ENCODE measurements around the gene LYL1.

Gene LYL1

DNA sequence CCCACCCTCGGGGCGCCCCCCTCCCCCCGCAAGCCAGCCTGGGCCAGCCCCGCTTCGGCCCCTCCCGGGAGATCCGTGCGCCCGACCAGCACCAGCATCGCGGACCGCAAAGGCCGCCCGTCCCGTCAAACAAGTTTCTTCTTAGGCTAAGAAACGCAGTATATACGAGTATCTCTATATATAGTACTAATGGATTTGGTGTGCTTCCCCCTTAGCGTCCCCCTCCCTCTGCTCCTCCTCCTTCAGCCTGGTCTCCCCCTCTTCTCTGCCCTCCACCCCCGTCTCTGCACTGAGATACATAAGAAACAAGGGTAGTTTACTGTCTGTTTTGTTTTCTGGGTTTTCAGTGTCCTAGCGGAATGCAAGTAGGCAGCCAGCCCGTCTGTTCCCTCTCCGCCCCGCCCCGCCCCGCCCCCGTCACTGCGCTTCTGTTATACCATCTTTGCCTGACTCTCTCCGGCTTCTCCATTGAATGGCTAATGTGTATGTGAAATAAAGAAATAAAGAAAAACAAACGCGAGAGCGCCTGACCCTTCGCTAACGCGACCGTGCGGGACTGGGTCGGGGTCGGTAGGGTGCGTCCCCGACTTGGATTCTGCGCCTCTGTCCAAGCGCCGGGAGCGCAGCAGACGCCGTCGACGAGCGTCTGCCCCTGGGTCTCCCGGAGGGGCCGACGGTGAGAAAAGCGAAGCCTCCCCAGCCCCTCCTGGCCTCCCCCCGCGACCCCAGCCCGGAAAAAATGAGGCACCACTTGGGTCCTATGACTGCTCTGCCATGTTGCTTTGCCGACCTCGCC, 4.2 kb downstream of the LYL1 start:
- H3K9me3 ChIP-seq (ENCODE audit: control insufficient read depth, low read length): no peaks in the 10 kb centered on the region
- H3K4me3 ChIP-seq (ENCODE audit: insufficient read depth, low read depth, low read length, poor library complexity, severe bottlenecking): peak overlapping the region; percentile 40
- H3K27me3 ChIP-seq (replicated peaks; ENCODE audit: control insufficient read depth, insufficient read depth, low read length, poor library complexity, severe bottlenecking): peaks cover 26% of the 10 kb centered on the region
- H3K36me3 ChIP-seq (ENCODE audit: control insufficient read depth, insufficient read depth, low read length): no peaks in the 10 kb centered on the region
- no peak for DNase-seq
- peaks cover 78% of the 10 kb centered on the region for H3K4me1 ChIP-seq (ENCODE audit: control insufficient read depth, insufficient read depth, low read length, poor library complexity, severe bottlenecking)
- H3K27ac ChIP-seq (ENCODE audit: insufficient read depth, low read length, poor library complexity, severe bottlenecking): peak overlapping the region; percentile 85

- Histone ChIP-seq H3K4me3 (ENCODE audit: insufficient read depth, low read depth, low read length, poor library complexity, severe bottlenecking) (peak overlapping the region; percentile 35), H3K36me3 (ENCODE audit: control insufficient read depth, insufficient read depth, low read length) (no peaks in the 10 kb centered on the region), H3K9me3 (ENCODE audit: control insufficient read depth, low read length) (no peaks in the 10 kb centered on the region), H3K27me3 (replicated peaks; ENCODE audit: control insufficient read depth, insufficient read depth, low read length, poor library complexity, severe bottlenecking) (peaks cover 26% of the 10 kb centered on the region), H3K4me1 (ENCODE audit: control insufficient read depth, insufficient read depth, low read length, poor library complexity, severe bottlenecking) (peaks cover 71% of the 10 kb centered on the region), H3K27ac (ENCODE audit: insufficient read depth, low read length, poor library complexity, severe bottlenecking) (peak overlapping the region; percentile 60)
- no peak for DNase-seq
These were observed 5.0 kb downstream of the LYL1 start for GRCh38 chr19:13097463-13098258.

GRCh38 chr19:13097033-13097462, 5.6 kb downstream of the LYL1 start:
- H3K27ac ChIP-seq (ENCODE audit: insufficient read depth, low read length, poor library complexity, severe bottlenecking): peak overlapping the region; percentile 60
- no peaks in the 10 kb centered on the region for H3K9me3 ChIP-seq (ENCODE audit: control insufficient read depth, low read length)
- H3K36me3 ChIP-seq (ENCODE audit: control insufficient read depth, insufficient read depth, low read length): no peaks in the 10 kb centered on the region
- DNase-seq: no peak
- H3K27me3 ChIP-seq (replicated peaks; ENCODE audit: control insufficient read depth, insufficient read depth, low read length, poor library complexity, severe bottlenecking): peaks cover 26% of the 10 kb centered on the region
- peaks cover 65% of the 10 kb centered on the region for H3K4me1 ChIP-seq (ENCODE audit: control insufficient read depth, insufficient read depth, low read length, poor library complexity, severe bottlenecking)
- peak overlapping the region; percentile 35 for H3K4me3 ChIP-seq (ENCODE audit: insufficient read depth, low read depth, low read length, poor library complexity, severe bottlenecking)

- no peak for DNase-seq
- peaks cover 57% of the 10 kb centered on the region for H3K4me1 ChIP-seq (ENCODE audit: control insufficient read depth, insufficient read depth, low read length, poor library complexity, severe bottlenecking)
- peaks cover 26% of the 10 kb centered on the region for H3K27me3 ChIP-seq (replicated peaks; ENCODE audit: control insufficient read depth, insufficient read depth, low read length, poor library complexity, severe bottlenecking)
- H3K27ac ChIP-seq (ENCODE audit: insufficient read depth, low read length, poor library complexity, severe bottlenecking): peak overlapping the region; percentile 50
- no peaks in the 10 kb centered on the region for H3K36me3 ChIP-seq (ENCODE audit: control insufficient read depth, insufficient read depth, low read length)
- peak overlapping the region; percentile 27 for H3K4me3 ChIP-seq (ENCODE audit: insufficient read depth, low read depth, low read length, poor library complexity, severe bottlenecking)
- no peaks in the 10 kb centered on the region for H3K9me3 ChIP-seq (ENCODE audit: control insufficient read depth, low read length)
These were observed 6.4 kb downstream of the LYL1 start for GRCh38 chr19:13095934-13096927.

- Histone ChIP-seq H3K4me1 (ENCODE audit: control insufficient read depth, insufficient read depth, low read length, poor library complexity, severe bottlenecking) (peaks cover 48% of the 10 kb centered on the region), H3K27me3 (replicated peaks; ENCODE audit: control insufficient read depth, insufficient read depth, low read length, poor library complexity, severe bottlenecking) (peaks cover 26% of the 10 kb centered on the region), H3K9me3 (ENCODE audit: control insufficient read depth, low read length) (no peaks in the 10 kb centered on the region), H3K36me3 (ENCODE audit: control insufficient read depth, insufficient read depth, low read length) (no peaks in the 10 kb centered on the region), H3K4me3 (ENCODE audit: insufficient read depth, low read depth, low read length, poor library complexity, severe bottlenecking) (peak overlapping the region; percentile 27), H3K27ac (ENCODE audit: insufficient read depth, low read length, poor library complexity, severe bottlenecking) (peak overlapping the region; percentile 50)
- no peak for DNase-seq
These were observed 7.3 kb downstream of the LYL1 start for GRCh38 chr19:13095393-13095784.

- Histone ChIP-seq H3K36me3 (ENCODE audit: control insufficient read depth, insufficient read depth, low read length) (no peaks in the 10 kb centered on the region), H3K27ac (ENCODE audit: insufficient read depth, low read length, poor library complexity, severe bottlenecking) (no peak overlapping the region), H3K4me1 (ENCODE audit: control insufficient read depth, insufficient read depth, low read length, poor library complexity, severe bottlenecking) (peaks cover 48% of the 10 kb centered on the region), H3K4me3 (ENCODE audit: insufficient read depth, low read depth, low read length, poor library complexity, severe bottlenecking) (peak overlapping the region; percentile 27), H3K27me3 (replicated peaks; ENCODE audit: control insufficient read depth, insufficient read depth, low read length, poor library complexity, severe bottlenecking) (peaks cover 26% of the 10 kb centered on the region), H3K9me3 (ENCODE audit: control insufficient read depth, low read length) (no peaks in the 10 kb centered on the region)
- no peak for DNase-seq
These were observed 7.8 kb downstream of the LYL1 start for GRCh38 chr19:13094771-13095392.

DNA sequence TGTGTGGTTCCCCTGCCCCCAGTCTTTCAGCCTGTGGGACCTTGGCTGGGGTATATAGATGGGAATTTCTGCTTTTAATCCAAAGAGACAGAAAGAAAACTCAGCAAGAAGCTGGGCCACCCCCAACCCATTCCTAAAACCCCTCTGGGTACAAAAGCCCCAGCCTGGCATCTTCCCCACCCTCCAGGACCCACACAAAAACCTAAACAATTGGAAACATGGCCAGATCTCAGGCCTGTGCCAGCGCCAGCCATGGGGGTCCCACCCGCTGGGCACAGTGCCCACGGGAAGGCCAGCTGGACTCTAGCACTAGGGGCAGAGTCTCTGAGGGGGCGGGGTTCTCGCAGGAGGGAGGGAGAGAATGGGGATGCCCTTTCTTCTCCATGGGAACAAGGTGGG, 8.6 kb downstream of the LYL1 start:
- no peaks in the 10 kb centered on the region for H3K36me3 ChIP-seq (ENCODE audit: control insufficient read depth, insufficient read depth, low read length)
- H3K9me3 ChIP-seq (ENCODE audit: control insufficient read depth, low read length): no peaks in the 10 kb centered on the region
- H3K4me3 ChIP-seq (ENCODE audit: insufficient read depth, low read depth, low read length, poor library complexity, severe bottlenecking): no peak overlapping the region
- peaks cover 26% of the 10 kb centered on the region for H3K27me3 ChIP-seq (replicated peaks; ENCODE audit: control insufficient read depth, insufficient read depth, low read length, poor library complexity, severe bottlenecking)
- H3K27ac ChIP-seq (ENCODE audit: insufficient read depth, low read length, poor library complexity, severe bottlenecking): no peak overlapping the region
- H3K4me1 ChIP-seq (ENCODE audit: control insufficient read depth, insufficient read depth, low read length, poor library complexity, severe bottlenecking): peaks cover 42% of the 10 kb centered on the region
- DNase-seq: no peak

DNA sequence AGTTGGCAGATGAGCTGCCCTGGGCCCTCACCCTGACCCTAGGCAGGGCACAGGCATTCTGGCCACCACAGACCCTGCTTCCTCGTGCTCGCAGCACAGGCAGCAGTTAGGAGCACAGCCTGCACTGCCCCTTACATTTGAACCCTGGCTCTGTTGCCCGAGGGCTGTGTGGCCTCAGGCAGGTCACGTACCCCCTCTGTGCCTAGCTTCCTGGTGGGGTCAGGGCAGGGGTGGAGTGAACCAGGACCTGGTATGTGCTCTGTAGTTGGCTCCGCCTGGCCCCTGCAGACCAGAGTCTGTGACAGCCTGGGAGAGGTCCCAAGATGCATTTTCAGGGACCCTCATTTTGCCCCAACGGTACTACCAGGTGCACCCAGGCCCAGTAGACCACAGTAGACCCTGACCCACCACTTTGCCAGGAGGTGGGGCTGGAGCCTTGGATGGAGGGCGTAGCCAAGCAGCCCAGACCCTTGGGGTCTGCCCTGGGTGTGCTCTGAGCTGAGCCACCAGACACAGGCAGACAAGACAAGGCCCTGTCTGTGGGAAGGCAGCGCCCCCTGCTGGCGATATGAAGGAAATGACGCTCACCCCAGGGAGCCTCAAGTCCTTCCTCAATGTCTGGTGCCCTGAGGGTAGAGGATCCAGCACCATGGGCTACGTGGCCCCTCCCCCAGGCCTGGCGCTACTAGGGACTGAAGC, 9.1 kb downstream of the LYL1 start:
- peak; percentile 58 to 71 (median 63) for DNase-seq
- Histone ChIP-seq H3K4me3 (ENCODE audit: insufficient read depth, low read depth, low read length, poor library complexity, severe bottlenecking) (no peak overlapping the region), H3K27ac (ENCODE audit: insufficient read depth, low read length, poor library complexity, severe bottlenecking) (no peak overlapping the region), H3K4me1 (ENCODE audit: control insufficient read depth, insufficient read depth, low read length, poor library complexity, severe bottlenecking) (peaks cover 37% of the 10 kb centered on the region), H3K9me3 (ENCODE audit: control insufficient read depth, low read length) (no peaks in the 10 kb centered on the region), H3K36me3 (ENCODE audit: control insufficient read depth, insufficient read depth, low read length) (no peaks in the 10 kb centered on the region), H3K27me3 (replicated peaks; ENCODE audit: control insufficient read depth, insufficient read depth, low read length, poor library complexity, severe bottlenecking) (peaks cover 26% of the 10 kb centered on the region)
